HL-60/S4 treated with retinoic acid at 250 ng/mL for 4 days and 3 days (cell line): ENCODE measurements around the gene PDCL2.
"Not testable (repeated sequence)": the region's sequence is repeated elsewhere in the genome, so short reads cannot be mapped to it uniquely, and the experiment has no call there.

Source experiments
- in situ Hi-C: fragments of 300-500 bp; cut with MboI; formaldehyde crosslinking; loops from 2 replicates; pipeline ENCODE4 v1.7.0; 2022; ENCODE audit warnings: low sequenced_read_pairs

Gene PDCL2

DNA sequence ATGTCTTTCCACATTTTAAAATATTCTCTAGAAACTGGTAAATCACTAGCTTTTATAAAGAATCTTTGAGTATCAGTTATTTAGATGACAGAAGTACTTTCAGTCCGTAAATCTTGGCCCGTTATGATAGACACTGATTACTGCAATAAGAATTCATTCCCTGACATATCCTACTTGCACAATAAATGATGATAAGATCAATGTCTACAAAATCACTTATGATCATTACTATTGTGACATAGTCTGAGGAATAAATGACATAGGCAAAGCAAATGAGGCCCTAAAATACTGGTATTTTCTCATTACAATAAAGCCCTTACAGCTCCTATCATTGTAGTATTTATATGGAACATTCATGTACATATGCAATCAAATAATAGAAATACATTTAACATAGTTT, 6.6 kb upstream of the PDCL2 start:
- in situ Hi-C loops, result no loop called here

DNA sequence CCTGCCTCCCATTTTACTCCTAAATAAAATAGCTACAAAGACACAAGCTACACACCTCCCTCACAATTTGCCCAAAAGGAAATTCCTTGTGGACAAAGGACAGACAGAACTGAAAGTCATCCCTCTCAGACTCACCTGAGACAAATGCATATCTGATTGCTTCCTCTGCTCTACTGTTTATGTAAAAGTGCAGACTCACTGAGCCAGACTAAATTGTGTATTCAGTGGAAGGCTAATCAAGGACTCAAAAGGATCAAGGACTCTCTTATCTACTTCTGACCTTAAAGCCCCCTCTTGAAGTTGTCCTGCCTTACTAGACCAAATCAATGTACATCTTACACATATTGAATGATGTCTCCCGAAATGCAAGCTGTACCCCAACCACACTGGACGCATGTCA, 3.9 kb downstream of the PDCL2 start:
- in situ Hi-C loops, result no loop called here

DNA sequence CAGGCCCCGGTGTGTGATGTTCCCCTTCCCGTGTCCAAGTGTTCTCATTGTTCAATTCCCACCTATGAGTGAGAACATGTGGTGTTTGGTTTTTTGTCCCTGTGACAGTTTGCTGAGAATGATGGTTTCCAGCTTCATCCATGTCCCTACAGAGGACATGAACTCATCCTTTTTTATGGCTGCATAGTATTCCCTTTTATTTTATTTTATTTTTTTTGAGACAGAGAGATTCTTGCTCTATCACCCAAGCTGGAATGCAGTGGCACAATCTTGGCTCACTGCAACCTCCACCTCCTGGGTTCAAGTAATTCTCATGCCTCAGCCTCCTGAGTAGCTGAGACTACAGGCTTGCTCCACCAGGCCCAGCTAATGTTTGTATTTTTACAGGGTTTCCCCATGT, 9.3 kb downstream of the PDCL2 start:
- in situ Hi-C loops, result not testable (repeated sequence)

DNA sequence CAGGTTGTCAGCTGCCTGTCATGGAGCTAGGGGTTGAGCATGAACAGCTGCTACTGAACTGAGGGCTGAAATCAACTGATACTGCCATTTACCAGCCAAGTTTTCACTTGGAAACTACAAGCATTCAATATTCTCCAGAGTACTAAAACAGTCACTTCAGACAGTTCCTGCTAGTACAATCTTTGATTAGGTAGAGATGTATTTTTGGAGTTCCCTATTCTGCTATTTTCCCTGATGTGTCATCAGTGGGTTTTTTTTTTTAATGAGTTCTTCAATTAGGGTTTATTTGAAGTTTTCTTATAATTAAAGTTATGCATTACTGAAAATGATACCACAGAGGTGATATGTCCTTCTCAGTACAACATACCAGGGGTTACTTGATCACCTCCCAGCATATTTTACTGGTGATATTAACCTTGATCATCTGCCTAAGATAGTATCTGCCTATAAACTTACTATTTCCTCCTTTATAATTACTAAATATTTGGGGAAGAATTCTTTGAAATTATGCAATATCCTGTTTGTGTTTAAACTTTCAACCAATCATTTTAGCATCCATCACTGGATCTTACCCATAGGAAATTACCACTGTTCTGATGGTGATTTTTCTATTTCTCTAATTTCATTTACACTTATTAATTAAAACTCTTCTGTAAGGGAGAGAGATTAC, 13.6 kb downstream of the PDCL2 start:
- in situ Hi-C loops, result no loop called here

DNA sequence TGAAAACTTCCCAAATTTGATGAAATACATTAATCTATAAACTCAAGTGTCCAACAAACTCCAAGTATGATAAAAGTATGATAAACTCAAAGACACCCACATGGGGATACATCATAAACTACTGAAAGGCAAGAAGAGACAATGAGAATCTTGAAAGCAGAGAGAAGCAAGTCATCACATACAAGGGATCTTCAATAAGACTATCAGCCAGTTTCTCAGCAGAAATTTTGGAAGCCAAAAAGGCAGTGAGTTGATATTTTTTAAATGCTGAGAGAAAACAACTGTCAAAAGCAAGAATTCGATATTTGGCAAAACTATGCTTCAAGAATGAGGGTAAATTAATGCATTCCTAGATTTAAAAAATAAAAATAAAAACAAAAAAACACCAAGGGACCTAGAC, 16.5 kb downstream of the PDCL2 start:
- in situ Hi-C loops, result no loop called here

GRCh38 chr4:55574252-55574651, 17.8 kb downstream of the PDCL2 start:
- in situ Hi-C loops, result no loop called here

DNA sequence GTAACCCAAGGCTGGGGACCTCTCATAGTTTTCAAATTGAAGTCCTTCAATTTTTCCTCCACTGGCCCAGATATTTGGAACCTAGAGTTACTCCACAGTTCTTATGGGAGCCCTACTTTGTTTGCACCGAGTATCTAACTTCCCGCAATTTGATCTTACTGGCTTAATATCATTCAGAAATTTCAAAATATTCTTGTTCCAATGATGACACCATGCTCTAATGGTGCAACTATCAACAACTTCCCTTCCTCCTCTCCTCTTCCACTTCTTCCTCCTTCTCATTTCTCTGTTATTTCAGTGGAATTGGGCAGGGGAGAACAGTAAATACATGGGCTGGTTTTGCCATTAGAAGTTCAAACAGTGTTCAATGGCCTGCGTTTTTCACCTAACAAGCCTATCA, 20.2 kb downstream of the PDCL2 start:
- in situ Hi-C loops, result no loop called here

DNA sequence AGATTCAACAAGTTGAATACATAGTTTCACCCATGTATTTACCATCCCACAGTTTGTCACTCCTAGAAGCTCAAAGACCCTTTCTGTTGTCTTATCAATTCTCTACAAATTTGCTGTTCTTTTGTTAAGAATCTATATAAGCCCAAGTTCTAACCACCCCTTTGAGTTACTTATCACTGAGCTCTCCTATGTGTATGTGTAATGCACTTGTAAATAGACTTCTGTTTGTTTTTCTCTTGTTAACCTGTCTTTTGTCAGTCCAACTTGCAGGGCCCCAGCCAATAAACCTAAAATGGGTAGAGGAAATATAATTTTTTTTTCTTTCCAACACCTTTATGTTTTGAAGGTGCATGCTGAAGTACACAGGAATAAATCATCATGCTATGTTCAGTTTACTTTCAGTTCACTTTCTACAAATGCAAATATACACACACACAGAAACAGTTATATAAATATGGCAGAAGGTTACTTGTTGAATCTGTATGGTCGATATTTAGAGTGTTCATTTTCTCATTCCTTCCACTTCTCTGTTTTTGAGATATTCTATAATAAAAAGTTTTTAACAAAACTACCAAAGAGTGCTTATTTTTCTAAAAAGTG, 23.0 kb downstream of the PDCL2 start:
- in situ Hi-C loops, result no loop called here

- in situ Hi-C loops, result no loop called here
Observed at GRCh38 chr4:55561889-55562288, 30.2 kb downstream of the PDCL2 start.

- in situ Hi-C loops, result no loop called here
Observed at GRCh38 chr4:55560096-55560495, 31.9 kb downstream of the PDCL2 start.

DNA sequence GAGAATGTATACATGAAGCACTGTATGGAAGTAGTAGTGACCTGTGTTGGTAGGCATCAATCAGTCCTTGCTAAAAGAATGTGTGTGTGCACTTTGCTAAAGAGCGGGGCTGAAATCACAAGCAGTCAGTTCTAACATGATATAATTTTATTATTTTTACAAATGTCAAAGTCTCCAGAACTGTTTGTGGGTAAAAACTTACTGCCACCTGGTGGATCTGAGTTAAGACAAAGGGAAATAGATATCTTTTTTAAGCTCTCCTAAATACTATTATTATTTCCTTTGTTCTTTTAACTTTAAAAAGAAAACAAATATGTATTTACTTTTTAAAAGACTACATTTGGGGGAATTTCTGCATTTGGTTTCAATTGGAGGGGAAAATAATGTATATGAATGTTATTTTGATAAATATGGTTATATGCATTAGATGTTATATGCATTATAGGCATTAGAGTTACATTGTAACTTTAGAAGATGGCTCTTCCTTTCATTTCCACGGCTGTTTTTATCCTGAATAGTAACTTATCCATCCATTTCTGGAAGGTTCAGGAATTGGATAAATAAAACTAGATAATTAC, 37.5 kb downstream of the PDCL2 start:
- in situ Hi-C loops, result no loop called here

DNA sequence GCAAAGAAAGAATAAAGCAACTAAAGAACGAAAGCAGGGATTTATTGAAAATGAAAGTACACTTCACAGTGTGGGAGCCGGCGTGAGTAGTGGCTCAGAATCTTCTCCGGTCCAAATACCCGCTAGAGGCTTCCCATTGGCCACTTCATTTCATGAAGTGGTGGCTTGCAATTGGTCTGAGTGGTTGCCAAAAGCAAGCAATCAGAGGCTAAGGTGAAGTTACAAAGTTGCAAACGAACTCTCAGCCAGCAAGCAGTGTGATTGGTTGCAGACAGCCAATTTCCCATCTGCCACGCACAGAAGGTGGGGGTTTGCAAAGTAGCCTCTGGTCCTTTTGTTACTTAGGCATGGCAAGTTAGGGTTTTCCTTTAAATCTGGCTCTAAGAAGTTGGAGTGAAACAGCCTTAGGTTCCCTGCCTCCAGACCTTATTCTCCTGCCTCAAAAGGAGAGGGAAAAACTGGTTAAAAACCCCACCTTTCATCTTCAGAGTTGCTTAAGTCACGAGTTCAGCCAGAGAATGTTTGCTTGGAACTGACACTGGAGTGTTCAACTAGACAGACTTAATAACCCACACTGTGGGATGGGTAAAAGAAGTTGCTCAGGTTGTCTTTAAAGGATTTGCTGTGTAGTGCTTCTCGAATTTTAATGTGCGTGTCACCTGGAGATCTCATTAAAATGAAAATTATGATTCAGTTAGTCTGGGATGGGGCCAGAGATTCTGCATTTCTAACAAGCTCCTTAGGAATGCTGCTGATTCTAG, 38.4 kb downstream of the PDCL2 start:
- in situ Hi-C loops, result no loop called here

- in situ Hi-C loops, result not testable (repeated sequence)
Observed at GRCh38 chr4:55551964-55552363, 40.1 kb downstream of the PDCL2 start.

- in situ Hi-C loops, result no loop called here
Observed at GRCh38 chr4:55549888-55550287, 42.2 kb downstream of the PDCL2 start.

- in situ Hi-C loops, result no loop called here
Observed at GRCh38 chr4:55547918-55548317, 44.1 kb downstream of the PDCL2 start.

DNA sequence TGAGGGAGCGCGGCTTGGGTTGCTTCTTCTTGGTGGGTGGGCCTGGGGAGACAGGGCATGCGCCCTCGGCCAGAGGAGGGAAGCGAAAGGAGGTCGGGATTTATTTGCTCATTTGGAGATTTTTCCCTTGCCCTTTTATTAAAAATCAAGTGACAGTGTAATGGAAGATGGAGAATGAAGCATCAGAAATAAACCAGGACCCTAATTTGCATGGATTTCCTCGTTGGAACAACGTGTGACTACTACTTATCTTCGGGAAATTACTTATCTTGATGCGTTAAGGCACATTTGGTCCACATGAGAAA, 44.6 kb downstream of the PDCL2 start:
- in situ Hi-C loops, result no loop called here

- in situ Hi-C loops, result no loop called here
Observed at GRCh38 chr4:55546756-55547465, 45.1 kb downstream of the PDCL2 start, which contains the start of gene CLOCK. TSS of gene CLOCK (minus strand) at chr4:55546909. CDS start at chr4:55482785, 64,124 bp downstream.

DNA sequence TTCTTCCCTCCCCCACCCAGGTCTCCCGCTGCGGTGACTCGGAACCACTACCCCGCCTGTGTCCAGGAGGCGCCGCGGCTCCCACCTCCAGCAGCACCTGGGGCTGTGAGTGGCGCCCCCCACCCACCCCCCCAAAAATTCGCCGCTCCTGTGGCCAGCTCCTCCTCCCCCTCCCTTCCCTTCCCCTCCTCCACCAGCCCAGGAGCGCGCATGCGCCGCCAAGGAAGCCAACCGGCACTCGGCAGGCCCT, 45.6 kb downstream of the PDCL2 start:
- in situ Hi-C loops, result no loop called here

DNA sequence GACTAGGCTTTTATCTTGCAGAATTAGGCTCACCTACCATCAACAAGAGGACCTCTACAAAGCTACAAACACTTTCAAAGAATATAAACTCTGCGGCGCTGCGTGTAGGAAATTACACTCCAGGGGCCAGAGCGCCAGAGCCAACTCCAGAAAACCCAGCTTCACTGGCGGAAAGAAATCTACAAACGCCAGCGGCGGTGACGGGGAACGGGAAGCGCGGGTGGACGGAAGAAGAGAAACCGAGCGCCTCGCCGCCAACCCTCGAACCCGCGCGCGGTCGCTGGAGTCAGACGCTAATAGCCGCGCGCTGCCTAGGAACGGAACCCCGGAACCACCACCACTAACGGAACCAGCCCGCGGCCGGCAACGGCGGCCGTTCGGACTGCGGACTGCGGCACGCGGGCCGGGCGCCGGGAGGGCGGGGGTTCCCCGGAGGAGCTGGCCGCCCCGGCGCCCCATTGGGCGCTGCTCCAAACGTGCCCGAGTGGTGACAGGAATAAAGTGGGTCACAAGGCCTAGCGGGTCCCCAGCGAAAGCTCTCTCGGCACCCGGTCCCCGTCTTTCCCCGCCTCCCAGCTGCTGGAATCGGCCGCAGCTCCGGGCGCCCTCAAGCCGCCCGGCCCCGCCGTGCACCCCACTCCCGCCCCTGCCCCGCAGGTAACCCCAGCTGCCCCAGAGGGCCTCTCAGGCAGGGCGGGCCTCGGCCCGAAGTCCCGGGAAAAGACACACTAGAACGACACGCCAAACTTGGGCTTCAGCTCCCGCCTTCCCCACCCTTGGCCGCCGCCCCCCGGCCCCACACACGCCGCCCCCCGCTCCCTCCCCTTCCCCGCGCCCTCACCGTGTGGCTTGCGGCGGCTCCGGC, 46.2 kb downstream of the PDCL2 start:
- in situ Hi-C loops, result no loop called here

DNA sequence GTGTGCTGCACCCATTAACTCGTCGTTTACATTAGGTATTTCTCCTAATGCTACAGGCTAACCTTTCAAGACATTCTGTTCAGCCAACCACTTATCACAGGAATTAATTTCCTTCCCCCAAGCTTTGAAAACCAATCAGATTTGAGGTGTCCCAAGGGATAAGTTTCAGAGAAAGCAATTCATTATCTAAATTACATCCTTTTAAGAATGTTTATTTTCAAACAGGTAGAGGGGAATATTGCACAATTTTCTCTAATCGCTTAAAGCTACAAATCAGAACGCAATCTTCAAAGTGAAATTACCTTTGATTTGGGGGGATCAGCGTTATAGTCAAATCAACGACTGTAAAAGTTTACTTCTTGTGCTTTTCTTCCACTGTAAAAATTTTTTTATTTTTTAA, 46.9 kb downstream of the PDCL2 start:
- in situ Hi-C loops, result no loop called here

GRCh38 chr4:55543858-55544257, 48.2 kb downstream of the PDCL2 start:
- in situ Hi-C loops, result no loop called here
